A549 treated with Hydrocortisone at 1 μM for 4 hours (cell line): ENCODE data around the gene PITX2. TPM values are rescaled to one million over a fixed set of nuclear protein-coding genes. Genes with fewer than 3 reads are reported as not detected.

ENCODE experiments used
- total RNA-seq: library from RNA; stranded (reverse); fragments of 200-300 nt; extraction: Qiagen RNA extraction; gene quantifications from 5 replicates; pipeline ENCODE4 v1.2.3, GENCODE V29; 2022

The PITX2 gene
- total RNA-seq = 0.68 to 1.0 TPM (median 0.82 TPM) in 5 replicates

GRCh38 chr4:110622841-110623717, at the start of gene PITX2:
PITX2 (minus strand) TSS chr4:110623077; CDS start chr4:110622460, 617 bp downstream.

Other genes starting within 250 kb of the PITX2 start
- gene ENPEP, start 146.9 kb downstream of the PITX2 start, total RNA-seq = 0.01 to 0.14 TPM (median 0.06 TPM) in 5 replicates